SH-SY5Y (cell line): ENCODE measurements around the gene FXYD7.

ENCODE experiments used
- GATA2 ChIP-seq: IDR thresholded peaks from 2 replicates; pipeline ENCODE4 v1.6.1; 2011; ENCODE audit warnings: mild to moderate bottlenecking, low read depth, low read length
- GATA3 ChIP-seq: IDR thresholded peaks from 2 replicates; pipeline ENCODE4 v1.6.1; 2011; ENCODE audit warnings: low read depth, mild to moderate bottlenecking, low read length, moderate library complexity

DNA sequence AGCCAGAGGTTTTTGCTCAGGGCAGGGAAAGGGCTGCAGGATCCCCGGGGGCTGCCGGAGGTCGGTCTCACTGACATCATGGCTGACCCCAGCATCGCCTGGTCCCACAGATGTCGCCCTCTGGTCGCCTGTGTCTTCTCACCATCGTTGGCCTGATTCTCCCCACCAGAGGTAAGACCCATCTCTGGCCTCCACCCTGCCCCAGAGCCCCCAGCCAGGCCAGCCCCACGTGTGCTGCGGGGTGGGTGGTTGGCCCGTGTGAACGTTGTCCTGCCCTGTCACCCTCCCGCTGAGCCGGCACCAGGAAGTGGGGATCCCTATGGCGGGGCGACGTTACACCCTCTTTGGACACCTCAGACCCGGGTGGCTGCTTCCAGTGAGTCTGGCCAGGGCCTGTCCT lies 12.4 kb downstream of the FXYD7 start:
- TF ChIP-seq GATA2 (no peak), GATA3 (no peak)
